Activated CD8-positive, alpha-beta memory T cell treated with anti-CD3 and anti-CD28 coated beads, Interleukin-2, amount 50 U/mL, for 4 hours (primary cell): ENCODE data around the gene MKRN2OS.

Experiments used
- DNase-seq: peaks from one replicate; pipeline ENCODE4 v3.0.0-alpha.2; 2020

Gene MKRN2OS

DNA sequence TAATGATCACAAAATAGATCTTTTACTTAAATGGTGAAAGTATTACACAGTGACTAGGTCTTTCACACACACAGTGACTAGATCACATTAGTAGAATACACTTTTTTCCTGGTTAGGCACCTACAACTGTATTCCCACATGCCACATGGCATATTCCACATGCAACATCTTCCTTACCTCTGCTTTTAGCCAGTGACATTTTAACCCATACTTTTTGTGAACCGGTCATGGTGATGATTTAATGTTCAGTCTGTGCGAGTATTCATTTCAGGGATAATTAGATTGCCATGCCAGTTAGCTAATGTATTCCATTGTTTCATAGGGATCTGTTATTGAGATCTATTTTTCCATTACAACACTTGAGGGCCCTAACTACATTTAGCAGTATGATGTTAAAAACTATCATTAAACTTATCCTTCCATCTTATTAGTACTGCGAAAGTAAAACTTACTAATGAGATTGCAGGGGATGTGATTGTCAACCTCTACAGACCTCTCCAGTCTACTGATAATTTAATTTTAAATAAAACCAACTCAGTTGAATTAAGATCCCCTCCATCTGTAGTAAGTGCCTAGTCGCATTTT, 32.7 kb downstream of the MKRN2OS start:
- DNase-seq: no peak

DNA sequence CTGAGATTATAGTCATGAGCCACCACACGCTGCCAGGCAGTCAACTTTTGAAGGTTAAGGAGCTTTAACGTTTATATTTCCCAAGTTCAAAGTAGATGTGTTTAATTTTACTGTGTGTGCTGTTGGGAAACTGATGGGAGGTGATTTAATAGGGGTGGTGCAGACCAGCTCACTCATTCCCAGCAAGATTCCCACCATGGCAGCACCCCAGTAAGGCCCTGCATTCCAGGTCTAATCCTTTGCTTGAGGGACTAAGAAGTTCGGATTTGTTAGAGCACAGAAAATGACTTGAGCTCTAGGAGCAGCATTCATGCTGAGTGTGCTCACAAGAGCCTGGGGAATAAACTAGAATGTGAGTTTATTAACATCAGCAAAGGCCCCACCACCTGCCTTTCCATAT, 35.8 kb downstream of the MKRN2OS start:
- DNase-seq: no peak

DNA sequence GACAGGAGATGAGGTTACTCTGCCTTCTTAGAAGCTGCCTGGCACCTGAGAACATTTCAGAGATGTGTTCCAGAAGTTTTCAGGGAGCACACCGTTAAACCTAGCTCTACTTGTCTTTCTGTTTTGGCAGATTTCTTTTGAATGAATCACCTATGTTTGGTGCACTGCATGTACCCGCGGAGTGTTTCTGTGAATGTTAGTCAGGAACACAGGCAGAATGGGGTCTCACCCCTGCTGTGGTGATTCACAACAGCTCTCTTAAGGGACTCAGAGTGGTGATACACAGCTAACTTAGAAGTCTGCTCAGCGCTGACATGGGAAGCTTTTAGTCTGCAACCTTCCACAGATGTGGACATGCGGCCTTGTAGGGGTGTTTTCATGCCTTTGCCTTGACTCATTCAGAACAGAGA, 37.0 kb downstream of the MKRN2OS start:
- DNase-seq: no peak

DNA sequence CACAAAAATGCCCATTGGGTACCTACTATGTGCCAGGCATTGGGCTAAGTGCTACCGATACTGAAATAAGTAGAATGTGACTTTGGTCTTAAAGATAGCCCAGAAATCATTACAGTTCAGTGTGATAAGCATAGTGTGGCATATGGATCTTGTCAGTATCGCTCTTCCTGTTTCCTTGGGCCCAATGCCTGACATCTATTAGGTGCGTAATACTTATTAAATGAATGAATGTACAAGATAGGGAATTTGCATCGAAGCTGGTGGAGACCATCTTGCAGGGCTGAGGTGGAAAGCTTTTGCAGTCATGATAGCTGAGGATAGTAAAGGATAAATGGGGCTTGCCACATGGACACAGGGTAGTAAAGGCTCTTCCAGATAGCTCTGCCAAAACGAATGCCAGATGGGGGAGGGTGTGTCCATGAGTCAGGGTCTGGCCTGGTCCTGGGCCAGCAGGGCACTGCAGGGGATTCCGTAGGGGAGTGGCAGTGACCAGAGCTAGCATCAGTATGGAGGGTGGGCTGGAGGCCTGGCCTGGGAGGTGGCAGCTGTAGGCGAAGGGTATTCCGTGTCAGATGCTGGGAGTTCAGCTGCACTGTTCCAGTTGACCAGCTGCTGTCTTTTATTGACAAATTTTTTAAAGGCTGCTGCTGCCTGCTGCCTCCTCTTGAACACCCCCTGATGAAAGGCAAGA, 37.6 kb downstream of the MKRN2OS start:
- no peak for DNase-seq

DNA sequence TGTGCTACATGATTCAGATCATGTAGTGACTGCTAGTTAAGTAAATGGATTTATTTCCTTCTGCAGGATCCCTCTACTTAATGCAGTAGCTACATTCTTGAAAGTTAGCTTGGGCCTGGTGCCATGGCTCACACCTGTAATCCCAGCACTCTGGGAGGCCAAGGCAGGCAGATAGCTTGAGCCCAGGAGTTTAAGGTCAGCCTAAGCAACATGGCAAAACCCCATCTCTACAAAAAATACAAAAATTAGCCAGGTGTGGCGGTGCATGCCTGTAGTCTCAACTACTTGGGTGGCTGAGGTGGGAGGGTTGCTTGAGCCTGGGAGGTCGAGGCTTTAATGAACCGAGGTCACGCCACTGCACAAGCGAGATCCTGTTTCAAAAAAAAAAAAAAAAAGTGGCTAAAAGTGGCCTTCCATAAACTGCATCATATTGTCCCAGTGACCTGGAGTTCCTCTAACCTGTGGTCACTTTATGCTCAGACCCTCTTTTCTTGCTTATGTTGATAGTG, 39.0 kb downstream of the MKRN2OS start:
- no peak for DNase-seq

DNA sequence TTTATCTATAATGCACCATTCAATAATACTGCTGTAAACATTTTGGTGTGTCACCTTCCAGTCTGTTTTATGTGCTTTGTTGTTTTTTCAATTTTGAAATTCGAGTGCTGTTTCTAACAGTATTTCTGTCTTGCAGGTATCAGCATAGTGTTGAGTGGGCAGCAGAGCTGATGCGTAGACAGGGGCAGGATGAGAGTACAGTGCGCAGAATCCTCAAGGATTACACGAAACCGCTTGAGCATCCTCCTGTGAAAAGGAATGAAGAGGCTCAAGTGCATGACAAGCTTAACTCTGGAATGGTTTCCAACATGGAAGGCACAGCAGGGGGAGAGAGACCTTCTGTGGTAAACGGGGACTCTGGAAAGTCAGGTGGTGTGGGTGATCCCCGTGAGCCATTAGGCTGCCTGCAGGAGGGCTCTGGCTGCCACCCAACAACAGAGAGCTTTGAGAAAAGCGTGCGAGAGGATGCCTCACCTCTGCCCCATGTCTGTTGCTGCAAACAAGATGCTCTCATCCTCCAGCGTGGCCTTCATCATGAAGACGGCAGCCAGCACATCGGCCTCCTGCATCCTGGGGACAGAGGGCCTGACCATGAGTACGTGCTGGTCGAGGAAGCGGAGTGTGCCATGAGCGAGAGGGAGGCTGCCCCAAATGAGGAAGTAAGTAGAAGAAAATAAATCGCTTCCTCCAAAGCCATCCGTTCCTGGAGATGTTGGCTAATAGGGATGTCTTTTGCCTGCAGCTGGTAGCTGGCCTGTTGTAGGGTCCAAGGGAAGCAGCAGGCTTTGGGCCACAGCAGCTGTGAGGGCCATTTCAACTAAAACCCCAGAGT, 42.0 kb downstream of the MKRN2OS start:
- DNase-seq: no peak

DNA sequence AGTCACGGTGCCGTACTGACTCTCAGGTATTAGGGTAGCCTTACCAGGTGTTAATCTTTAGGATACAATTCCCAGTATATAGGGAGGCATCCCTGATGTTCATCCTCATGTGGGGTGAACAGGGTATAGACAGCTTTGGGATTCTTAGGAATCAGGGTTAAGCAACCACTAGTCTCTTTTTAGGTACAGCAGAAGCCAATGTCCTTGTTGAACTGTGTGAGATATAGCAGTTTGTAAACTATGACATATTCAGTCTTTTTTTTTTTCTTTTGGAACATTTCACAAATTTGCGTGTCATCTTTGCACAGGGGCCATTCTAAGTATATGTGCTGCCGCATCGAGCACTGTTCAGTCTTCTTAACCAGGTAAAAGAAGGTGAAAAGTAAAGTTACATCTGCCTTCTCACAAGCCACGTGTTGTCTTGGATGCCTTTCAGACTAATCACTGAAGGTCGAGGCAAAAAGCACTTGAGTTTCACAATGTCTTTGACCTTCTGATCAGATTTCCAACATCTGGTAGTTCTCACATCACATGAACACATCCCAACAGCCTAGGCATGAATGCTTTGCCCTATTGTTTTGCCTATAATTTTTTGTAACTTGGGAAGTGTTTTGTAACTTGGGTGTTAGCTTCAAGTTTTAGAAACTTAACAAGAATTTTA, 43.8 kb downstream of the MKRN2OS start:
- no peak for DNase-seq

DNA sequence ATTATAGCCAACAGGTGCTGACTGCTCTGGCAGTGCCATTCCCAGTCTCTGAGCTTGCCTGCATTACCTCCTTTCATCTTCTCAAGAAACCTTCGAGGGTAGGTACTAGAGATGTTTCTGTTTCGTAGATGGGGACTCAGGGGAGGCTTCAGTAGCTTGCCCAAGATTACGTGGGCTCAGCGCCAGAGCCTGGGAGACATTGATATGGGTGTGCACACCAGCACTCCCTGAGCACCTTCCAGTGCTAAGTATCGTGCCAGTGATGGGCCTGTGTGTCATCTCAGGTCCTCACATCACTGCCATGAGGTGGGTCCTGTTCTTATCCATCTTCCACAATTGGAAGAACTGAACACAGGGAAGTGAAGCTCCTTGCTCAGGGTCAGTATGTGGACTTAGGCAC, 45.8 kb downstream of the MKRN2OS start:
- no peak for DNase-seq

DNA sequence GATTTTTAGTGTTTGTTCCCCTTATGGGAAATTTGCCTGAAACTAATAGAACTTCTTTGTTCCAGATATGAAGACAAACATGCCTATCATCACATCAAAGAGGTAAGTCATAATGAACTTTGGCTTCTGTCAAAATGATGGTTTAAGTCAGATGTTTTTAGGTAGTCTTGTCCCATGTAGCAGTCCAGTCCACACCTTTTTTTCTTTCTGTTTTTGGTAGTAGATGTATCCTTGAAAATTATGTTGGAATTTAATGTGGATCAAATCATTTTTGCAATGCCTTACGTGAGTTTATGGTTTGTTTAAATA, 48.9 kb downstream of the MKRN2OS start:
- DNase-seq: no peak

DNA sequence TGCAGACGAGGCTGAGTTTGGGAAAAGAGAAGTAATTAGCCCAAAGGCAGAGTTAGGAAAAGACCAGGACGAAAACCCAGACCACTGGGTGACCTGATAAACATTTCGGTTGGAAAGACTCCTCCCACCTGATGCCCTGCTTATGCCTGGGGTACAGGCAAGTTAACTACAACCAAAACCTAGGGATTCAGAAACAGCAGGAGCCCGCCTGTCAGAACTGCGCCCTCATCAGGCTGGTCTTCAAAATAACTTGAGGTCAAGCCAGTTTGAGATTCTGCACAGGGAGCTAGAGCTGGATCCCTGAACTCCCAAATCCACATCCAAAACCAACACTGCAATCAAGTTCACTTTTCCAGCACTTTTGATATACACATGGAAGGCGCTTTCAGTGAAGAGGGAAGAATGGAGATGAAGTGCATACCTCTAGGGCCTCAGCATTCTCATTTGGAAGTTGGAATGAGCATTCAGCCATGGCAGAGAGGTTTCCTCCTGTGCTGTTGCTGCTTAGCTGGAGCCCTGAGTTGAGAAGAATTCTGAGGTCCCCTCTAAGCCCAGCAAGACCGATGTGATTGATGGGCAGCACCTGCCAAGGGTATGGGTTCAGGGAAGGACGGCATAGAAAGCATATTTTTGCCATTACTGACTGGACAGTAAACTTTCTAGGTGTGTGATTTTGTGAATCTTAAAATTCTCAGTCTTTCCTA, 49.4 kb downstream of the MKRN2OS start:
- no peak for DNase-seq

DNA sequence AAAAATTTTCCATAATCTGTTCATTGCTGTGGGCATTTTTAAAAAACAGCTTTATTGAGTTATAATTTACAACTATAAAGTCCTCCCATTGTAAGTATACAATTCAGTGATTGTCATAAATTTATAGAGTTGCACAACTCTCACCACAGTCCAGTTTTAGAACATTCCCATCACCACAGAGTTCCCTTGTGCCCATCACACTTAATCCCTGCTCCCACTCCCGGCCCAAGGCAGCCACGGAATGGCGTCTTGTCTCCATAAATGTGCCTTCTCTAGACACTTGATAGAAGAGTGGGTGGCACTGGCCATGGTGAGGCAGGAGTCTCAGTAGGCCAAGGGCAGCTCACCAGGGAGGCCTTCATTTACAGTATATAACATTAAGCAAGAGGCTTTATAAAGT, 54.8 kb downstream of the MKRN2OS start:
- no peak for DNase-seq

DNA sequence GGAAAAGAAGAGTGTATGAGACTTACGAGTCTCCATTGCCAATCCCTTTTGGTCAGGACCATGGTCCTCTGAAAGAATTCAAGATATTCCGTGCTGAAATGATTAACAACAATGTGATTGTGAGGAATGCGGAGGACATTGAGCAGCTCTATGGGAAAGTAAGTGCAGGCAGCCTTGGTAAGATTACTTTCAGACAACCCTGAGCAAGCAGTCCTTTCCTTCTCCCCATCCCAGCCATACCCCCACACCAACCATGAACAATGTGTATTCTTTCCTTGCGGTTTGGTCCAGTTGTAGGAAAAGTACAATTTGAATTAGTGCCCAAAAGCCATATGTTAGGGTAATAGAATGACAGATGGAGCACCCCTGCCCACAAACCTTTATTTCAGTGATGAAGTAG, 55.5 kb downstream of the MKRN2OS start:
- DNase-seq: no peak
